ENCODE data around the gene CLDN18. TPM values are rescaled to one million over a fixed set of nuclear protein-coding genes. Genes with fewer than 3 reads are reported as not detected.

Gene CLDN18
- total and polyA plus RNA-seq, 9 of the 15 experiments (the other 6 are each of a cell fraction or from before 2014, with no cell fraction given): 0.11 TPM; not detected in 8

- 0% methylated on average over 4 of the region's 5 CpGs for WGBS (ENCODE audit: insufficient coverage, low coverage, missing lambda C conversion rate)
- FAIRE-seq: no peak
- Histone ChIP-seq H3K36me3 (ENCODE audit: control insufficient read depth, insufficient read depth, low read length) (no peaks in the 10 kb centered on the region), H3K4me1 (replicated peaks in 1 of 2; ENCODE audit: control insufficient read depth in 2 of 2, insufficient read depth in 2 of 2, low read length in 2 of 2) (no peaks in the 10 kb centered on the region), H3K79me2 (ENCODE audit: control insufficient read depth, insufficient read depth, low read length) (no peaks in the 10 kb centered on the region), H3K9me1 (ENCODE audit: control insufficient read depth, insufficient read depth, low read length) (no peaks in the 10 kb centered on the region), H3K4me2 (ENCODE audit: insufficient read depth, low read length) (no peak overlapping the region), H3K9ac (ENCODE audit: insufficient read depth in 1 of 2, low read depth in 2 of 2, low read length in 2 of 2) (no peak overlapping the region), H3K27me3 (ENCODE audit: control insufficient read depth in 2 of 2, insufficient read depth in 2 of 2, low read length in 2 of 2) (peaks cover 0 to 12% of the 10 kb centered on the region in 2 experiments; a peak in 2 of 5 replicates), H3K27ac (ENCODE audit: extremely low read depth, low read depth, low read length) (no peak overlapping the region), H3K4me3 (no peak overlapping the region), H3K9me3 (replicated peaks; ENCODE audit: control insufficient read depth, insufficient read depth, low read depth, low read length) (no peaks in the 10 kb centered on the region), H2AFZ (ENCODE audit: low read depth, low read length) (no peak overlapping the region), H4K20me1 (replicated peaks; ENCODE audit: control insufficient read depth, insufficient read depth, low read length) (no peaks in the 10 kb centered on the region; the same call in 1 of the 2 replicates)
- no peak for ATAC-seq
- POLR2A ChIA-PET: interaction anchor here (0.7 to 1.2 kb wide), 2 partner anchors 9 to 11 kb away, joined by 3 to 5 read pairs; no protein-coding TSS in a partner anchor
- BruUV-seq (replicated peaks): no TSS peak
- no peak for TF ChIP-seq FOXA3 (CRISPR knock-in tag; conservative IDR thresholded peaks at IDR 0.05 in 1 of 2, IDR thresholded peaks at IDR 0.05 in 1 of 2)
- no peak for TF ChIP-seq HMGN3 (IDR thresholded peaks at IDR 0.05; ENCODE audit: borderline replicate concordance, extremely low read depth, insufficient read length, low read depth, low read length)
- no peak for DNase-seq (ENCODE audit: extremely low read depth in 1 of 4, low spot score in 3 of 4)
- CTCF ChIA-PET (ENCODE audit: low intra/inter-chr PET ratio): no interaction called here
- intact Hi-C loops (cut with micrococcal nuclease) (no loop called here), in situ Hi-C loops (cut with MboI) (no loop called here)
Measured at GRCh38 chr3:138081371-138082084, 71.6 kb downstream of the CLDN18 start.
